ENCODE results near the gene SOX6.

Gene SOX6

DNA sequence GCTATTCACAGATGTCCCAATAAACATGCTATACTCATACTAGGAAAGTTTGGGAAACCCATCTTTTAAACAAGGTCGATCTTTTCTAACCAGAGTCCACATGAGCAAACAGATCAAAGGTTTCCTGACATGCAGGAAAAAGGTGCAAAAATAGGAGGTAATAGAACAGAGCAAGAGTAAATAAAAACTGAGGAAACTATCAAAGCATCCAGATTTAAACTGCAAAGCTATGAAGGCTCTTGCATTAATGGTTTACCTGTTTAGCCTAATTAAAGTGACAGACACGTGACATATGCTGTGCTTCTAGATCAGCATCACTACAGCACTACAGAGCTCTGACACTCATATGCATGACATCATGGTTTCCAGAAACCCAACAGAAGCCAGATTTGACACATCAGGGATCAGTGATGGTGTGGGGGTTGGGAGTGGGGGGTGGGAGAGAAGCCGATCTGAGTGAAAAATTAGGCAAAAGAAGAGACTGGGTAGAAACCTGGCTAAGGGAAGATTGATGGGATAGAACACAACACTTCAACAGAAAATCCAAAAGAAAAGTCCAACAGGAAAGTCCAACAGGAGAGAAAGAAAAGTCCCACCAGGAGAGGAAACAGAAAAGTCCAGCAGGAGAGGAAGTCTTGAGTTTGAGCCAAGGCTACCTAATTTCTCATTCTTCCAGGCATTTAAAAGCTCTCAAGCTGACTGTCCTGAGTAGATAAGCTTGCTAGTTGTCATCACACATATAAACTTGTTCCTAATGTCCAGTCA, 262.3 kb downstream of the SOX6 start:
- no peak overlapping the region for H3K27ac Mint-ChIP-seq
- no peaks in the 10 kb centered on the region for H3K36me3 Mint-ChIP-seq (ENCODE audit: low read depth)
- TF ChIP-seq, protein P1, sequence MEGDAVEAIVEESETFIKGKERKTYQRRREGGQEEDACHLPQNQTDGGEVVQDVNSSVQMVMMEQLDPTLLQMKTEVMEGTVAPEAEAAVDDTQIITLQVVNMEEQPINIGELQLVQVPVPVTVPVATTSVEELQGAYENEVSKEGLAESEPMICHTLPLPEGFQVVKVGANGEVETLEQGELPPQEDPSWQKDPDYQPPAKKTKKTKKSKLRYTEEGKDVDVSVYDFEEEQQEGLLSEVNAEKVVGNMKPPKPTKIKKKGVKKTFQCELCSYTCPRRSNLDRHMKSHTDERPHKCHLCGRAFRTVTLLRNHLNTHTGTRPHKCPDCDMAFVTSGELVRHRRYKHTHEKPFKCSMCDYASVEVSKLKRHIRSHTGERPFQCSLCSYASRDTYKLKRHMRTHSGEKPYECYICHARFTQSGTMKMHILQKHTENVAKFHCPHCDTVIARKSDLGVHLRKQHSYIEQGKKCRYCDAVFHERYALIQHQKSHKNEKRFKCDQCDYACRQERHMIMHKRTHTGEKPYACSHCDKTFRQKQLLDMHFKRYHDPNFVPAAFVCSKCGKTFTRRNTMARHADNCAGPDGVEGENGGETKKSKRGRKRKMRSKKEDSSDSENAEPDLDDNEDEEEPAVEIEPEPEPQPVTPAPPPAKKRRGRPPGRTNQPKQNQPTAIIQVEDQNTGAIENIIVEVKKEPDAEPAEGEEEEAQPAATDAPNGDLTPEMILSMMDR (IDR thresholded peaks at IDR 0.05; ENCODE audit: unreplicated experiment in 3 of 3) = no peak
- H3K9me3 Mint-ChIP-seq = no peaks in the 10 kb centered on the region
- H3K27me3 Mint-ChIP-seq (ENCODE audit: low read depth) = no peaks in the 10 kb centered on the region
- H3K4me3 Mint-ChIP-seq = no peak overlapping the region
- peaks cover 30% of the 10 kb centered on the region for H3K4me1 Mint-ChIP-seq

DNA sequence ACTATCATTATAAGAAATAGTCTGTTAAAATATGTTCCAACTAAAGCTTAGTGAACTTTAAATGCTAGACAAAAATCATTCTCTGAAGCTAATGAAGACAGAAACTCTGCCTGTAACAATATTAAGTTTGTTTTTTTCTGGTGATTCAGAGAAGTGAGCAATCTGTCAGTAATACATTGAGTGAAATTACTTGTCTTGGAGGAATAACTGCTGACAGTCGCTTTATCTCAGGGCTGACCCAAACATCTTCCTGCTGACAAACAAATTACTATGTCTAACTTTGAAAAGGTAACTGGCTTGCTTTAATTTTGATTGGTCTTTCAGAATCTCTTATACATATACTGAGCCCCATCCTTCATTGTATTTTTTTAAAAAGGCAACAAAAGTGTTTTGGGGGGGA, 264.5 kb downstream of the SOX6 start:
- TF ChIP-seq, protein P1 (IDR thresholded peaks at IDR 0.05; ENCODE audit: unreplicated experiment in 3 of 3) = no peak
- Mint-ChIP-seq H3K27me3 (ENCODE audit: low read depth) (no peaks in the 10 kb centered on the region), H3K4me1 (peaks cover 15% of the 10 kb centered on the region), H3K4me3 (no peak overlapping the region), H3K36me3 (ENCODE audit: low read depth) (no peaks in the 10 kb centered on the region), H3K9me3 (no peaks in the 10 kb centered on the region), H3K27ac (no peak overlapping the region)

- H3K4me3 Mint-ChIP-seq = no peak overlapping the region
- H3K36me3 Mint-ChIP-seq (ENCODE audit: low read depth) = no peaks in the 10 kb centered on the region
- TF ChIP-seq, protein P1 (IDR thresholded peaks at IDR 0.05; ENCODE audit: unreplicated experiment in 3 of 3) = no peak
- no peaks in the 10 kb centered on the region for H3K27me3 Mint-ChIP-seq (ENCODE audit: low read depth)
- no peak overlapping the region for H3K27ac Mint-ChIP-seq
- H3K4me1 Mint-ChIP-seq = peaks cover 21% of the 10 kb centered on the region
- no peaks in the 10 kb centered on the region for H3K9me3 Mint-ChIP-seq
These were observed 266.9 kb downstream of the SOX6 start for GRCh38 chr11:16089481-16089880.

DNA sequence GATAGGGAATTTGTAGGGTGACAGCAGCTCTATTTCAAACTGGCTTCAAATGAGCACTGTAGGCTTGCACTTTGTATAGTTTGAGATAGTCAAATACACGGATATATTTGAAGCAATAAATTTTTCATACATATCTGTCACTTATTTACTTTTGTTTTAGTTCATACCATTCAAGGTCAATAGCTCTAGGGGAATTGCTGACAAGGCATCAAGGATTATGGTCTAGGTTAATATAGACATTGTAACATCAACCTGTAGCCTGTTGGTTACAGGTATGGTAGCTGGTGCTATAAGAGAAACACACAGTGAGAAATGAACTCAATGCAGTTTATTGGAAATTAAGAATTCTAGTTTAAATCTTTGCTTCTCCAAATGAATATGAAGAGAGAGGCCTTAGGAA, 267.6 kb downstream of the SOX6 start:
- no peak overlapping the region for H3K4me3 Mint-ChIP-seq
- H3K27me3 Mint-ChIP-seq (ENCODE audit: low read depth) = no peaks in the 10 kb centered on the region
- H3K27ac Mint-ChIP-seq = no peak overlapping the region
- TF ChIP-seq, protein P1 (IDR thresholded peaks at IDR 0.05; ENCODE audit: unreplicated experiment in 3 of 3) = no peak
- peaks cover 18% of the 10 kb centered on the region for H3K4me1 Mint-ChIP-seq
- H3K9me3 Mint-ChIP-seq = no peaks in the 10 kb centered on the region
- H3K36me3 Mint-ChIP-seq (ENCODE audit: low read depth) = no peaks in the 10 kb centered on the region

DNA sequence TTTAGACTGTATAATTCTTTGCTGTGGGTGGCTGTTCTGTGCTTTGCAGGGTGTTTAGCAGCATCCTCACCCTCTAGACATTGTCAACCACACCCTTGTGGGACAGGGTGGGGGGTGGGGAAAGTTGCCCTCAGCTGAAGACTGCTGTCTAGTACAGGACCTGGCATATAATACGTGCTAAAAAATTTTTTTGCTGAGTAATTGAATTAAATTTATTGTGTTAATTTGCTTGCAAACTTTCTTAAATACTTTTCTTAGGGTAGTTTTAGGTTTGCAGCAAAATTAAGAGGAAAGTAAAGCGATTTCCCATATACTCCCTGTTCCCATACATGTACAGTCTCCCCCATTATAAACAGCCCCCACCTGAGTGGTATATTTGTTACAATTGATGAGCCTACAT, 268.5 kb downstream of the SOX6 start:
- TF ChIP-seq, protein P1 (IDR thresholded peaks at IDR 0.05; ENCODE audit: unreplicated experiment in 3 of 3) = no peak
- H3K4me1 Mint-ChIP-seq = peaks cover 12% of the 10 kb centered on the region
- H3K9me3 Mint-ChIP-seq = no peaks in the 10 kb centered on the region
- no peak overlapping the region for H3K4me3 Mint-ChIP-seq
- no peak overlapping the region for H3K27ac Mint-ChIP-seq
- no peaks in the 10 kb centered on the region for H3K27me3 Mint-ChIP-seq (ENCODE audit: low read depth)
- H3K36me3 Mint-ChIP-seq (ENCODE audit: low read depth) = no peaks in the 10 kb centered on the region

- no peak overlapping the region for H3K4me3 Mint-ChIP-seq
- peak overlapping the region in 2 of 3 experiments; percentile 2 to 76 for H3K27ac Mint-ChIP-seq
- TF ChIP-seq, protein P1 (IDR thresholded peaks at IDR 0.05; ENCODE audit: unreplicated experiment in 3 of 3) = no peak
These were observed 270.0 kb downstream of the SOX6 start for GRCh38 chr11:16086229-16086819.

More at GRCh38 chr11:16086229-16086819, 270.0 kb downstream of the SOX6 start:
- H3K36me3 Mint-ChIP-seq (ENCODE audit: low read depth) = no peaks in the 10 kb centered on the region
- no peaks in the 10 kb centered on the region for H3K9me3 Mint-ChIP-seq
- H3K27me3 Mint-ChIP-seq (ENCODE audit: low read depth) = no peaks in the 10 kb centered on the region
- peaks cover 23% of the 10 kb centered on the region for H3K4me1 Mint-ChIP-seq
